GM12878 (cell line): ENCODE data around the gene AOAH. TPM values are rescaled to one million over a fixed set of nuclear protein-coding genes. Genes with fewer than 3 reads are reported as not detected.
A peak's percentile ranks its signal among the peaks of the same experiment; 100 is the strongest.

Experiments
- ATAC-seq: fragments of 200-7000 bp; cut with Tn5 transposase; 3 replicates; pipeline ENCODE4 v1.9.1; 2020; ENCODE audit warnings: mild to moderate bottlenecking, moderate library complexity
- BruUV-seq: library from RNA; stranded (reverse); fragments of 400-500 nt; replicated peaks from 2 replicates; lab custom pipeline; 2021; lab: Mats Ljungman, UMichigan
- CTCF ChIA-PET: fragments of 300-600 bp; sonication (Branson Sonifier 250); formaldehyde crosslinking; extraction: SDS; loops from one replicate; lab custom pipeline; 2021; ENCODE audit warnings: inconsistent platforms; lab: Yijun Ruan, JAX
- POLR2A ChIA-PET: fragments of 350-600 bp; formaldehyde crosslinking; extraction: SDS; loops from one replicate; lab custom pipeline; 2021; ENCODE audit warnings: inconsistent platforms; lab: Charles Lee
- RAD21 ChIA-PET: fragments of 300-600 bp; sonication (Branson Sonifier 250); formaldehyde crosslinking; loops from one replicate; lab custom pipeline; 2023; ENCODE audit warnings: antibody characterized with exemption; ENCODE audit not compliant: unreplicated experiment; lab: Charles Lee
- SMC1A ChIA-PET: fragments of 300-600 bp; sonication (Branson Sonifier 250); formaldehyde crosslinking; loops from one replicate; lab custom pipeline; 2023; ENCODE audit not compliant: unreplicated experiment, uncharacterized antibody; lab: Charles Lee
- DNase-seq: peaks from one replicate; pipeline ENCODE4 v3.0.0-alpha.2; 2011; ENCODE audit warnings: low read depth, low spot score
- FAIRE-seq: peaks from 3 replicates; lab custom pipeline; 2011; peaks lifted over from hg19 to GRCh38; lab: Jason Lieb, UNC
- H2AFZ ChIP-seq: 2 replicates; pipeline ENCODE4 v1.6.0; 2011; ENCODE audit warnings: low read depth, low read length, control low read depth; ENCODE audit not compliant: control insufficient read depth
- H3K27ac ChIP-seq: 2 replicates; pipeline ENCODE4 v1.5.1; 2011; ENCODE audit warnings: control low read depth; ENCODE audit not compliant: control insufficient read depth, insufficient read depth
- H3K27me3 ChIP-seq, 2 experiments: replicated peaks in 1 of 2; 2 replicates each; pipeline versions ENCODE4 v1.6.0 to v1.6.1; 2011; ENCODE audit warnings: low read length in 1 of 2; ENCODE audit not compliant: control insufficient read depth in 2 of 2, insufficient read depth in 2 of 2
- H3K36me3 ChIP-seq, 2 experiments: 2 replicates each; pipeline ENCODE4 v1.5.1; 2011; ENCODE audit warnings: low read length in 1 of 2; ENCODE audit not compliant: control insufficient read depth in 2 of 2, insufficient read depth in 2 of 2
- H3K4me1 ChIP-seq: 2 replicates; pipeline ENCODE4 v1.6.1; 2011; ENCODE audit warnings: mild to moderate bottlenecking, low read length, moderate library complexity, mixed read lengths; ENCODE audit not compliant: control insufficient read depth, insufficient read depth
- H3K4me2 ChIP-seq: 2 replicates; pipeline ENCODE4 v1.6.0; 2011; ENCODE audit warnings: control low read depth; ENCODE audit not compliant: control insufficient read depth, insufficient read depth
- H3K4me3 ChIP-seq: fragments of 200-600 bp; sonication (generic); 2 replicates; pipeline ENCODE4 v1.5.1; 2016
- H3K79me2 ChIP-seq: 2 replicates; pipeline ENCODE4 v1.6.0; 2011; ENCODE audit warnings: low read length; ENCODE audit not compliant: control insufficient read depth, insufficient read depth
- H3K9ac ChIP-seq: 2 replicates; pipeline ENCODE4 v1.8.0; 2011; ENCODE audit warnings: low read length, control low read depth, mixed read lengths; ENCODE audit not compliant: control insufficient read depth, insufficient read depth
- H3K9me3 ChIP-seq: replicated peaks from 3 replicates; pipeline ENCODE4 v1.5.1; 2011; ENCODE audit warnings: mild to moderate bottlenecking, low read length; ENCODE audit not compliant: control insufficient read depth, insufficient read depth
- H4K20me1 ChIP-seq: 2 replicates; pipeline ENCODE4 v1.6.0; 2011; ENCODE audit not compliant: control insufficient read depth, insufficient read depth
- BCLAF1 ChIP-seq: fragments of 450-650 bp; IDR thresholded peaks from 2 replicates; pipeline ENCODE4 v1.6.1; 2017; ENCODE audit warnings: antibody characterized with exemption, mild to moderate bottlenecking, moderate library complexity
- BMI1 ChIP-seq: fragments of 450-650 bp; IDR thresholded peaks from 2 replicates; pipeline ENCODE4 v1.6.1; 2016; ENCODE audit warnings: mild to moderate bottlenecking, moderate library complexity, borderline replicate concordance
- BRCA1 ChIP-seq: IDR thresholded peaks from 2 replicates; pipeline ENCODE4 v1.6.1; 2011; ENCODE audit warnings: low read depth, low read length, improper control_type of control experiment
- DPF2 ChIP-seq: fragments of 450-650 bp; IDR thresholded peaks from 2 replicates; pipeline ENCODE4 v1.6.1; 2017; ENCODE audit warnings: mild to moderate bottlenecking
- E2F4 ChIP-seq: IDR thresholded peaks from 2 replicates; pipeline ENCODE4 v1.6.1; 2012; ENCODE audit warnings: low read depth, low read length, improper control_type of control experiment
- ELK1 ChIP-seq: IDR thresholded peaks from 2 replicates; pipeline ENCODE4 v1.6.1; 2012; ENCODE audit warnings: low read depth, low read length, improper control_type of control experiment
- EZH2 ChIP-seq: IDR thresholded peaks from 2 replicates; pipeline ENCODE4 v1.6.1; 2012; ENCODE audit warnings: low read depth, mild to moderate bottlenecking, control low read depth, inconsistent platforms, low read length, borderline replicate concordance; ENCODE audit not compliant: control insufficient read depth
- IRF5 ChIP-seq: fragments of 450-650 bp; IDR thresholded peaks from 2 replicates; pipeline ENCODE4 v1.6.1; 2017; ENCODE audit warnings: borderline replicate concordance
- KAT2A ChIP-seq: conservative IDR thresholded peaks from 2 replicates; pipeline ENCODE4 v1.6.1; 2011; ENCODE audit warnings: low read depth, low read length; ENCODE audit not compliant: control insufficient read depth
- MTA2 ChIP-seq: fragments of 450-650 bp; IDR thresholded peaks from 2 replicates; pipeline ENCODE4 v1.6.1; 2016; ENCODE audit warnings: low read depth, mild to moderate bottlenecking, moderate library complexity
- NFIC ChIP-seq: IDR thresholded peaks from 2 replicates; pipeline ENCODE4 v1.6.1; 2012; ENCODE audit warnings: low read depth, mild to moderate bottlenecking, inconsistent platforms, low read length, moderate library complexity
- NFXL1 ChIP-seq: fragments of 450-650 bp; IDR thresholded peaks from 2 replicates; pipeline ENCODE4 v1.6.1; 2017; ENCODE audit warnings: antibody characterized with exemption, mild to moderate bottlenecking, borderline replicate concordance
- NR2F1 ChIP-seq: fragments of 450-650 bp; conservative IDR thresholded peaks from 2 replicates; pipeline ENCODE4 v1.6.1; 2017; ENCODE audit warnings: mild to moderate bottlenecking
- PKNOX1 ChIP-seq: fragments of 450-650 bp; IDR thresholded peaks from 2 replicates; pipeline ENCODE4 v1.6.1; 2016; ENCODE audit warnings: mild to moderate bottlenecking
- RELA ChIP-seq: fragments of 450-650 bp; IDR thresholded peaks from 2 replicates; pipeline ENCODE4 v1.8.0; 2014; ENCODE audit warnings: borderline replicate concordance; ENCODE audit not compliant: partially characterized antibody
- SP1 ChIP-seq: IDR thresholded peaks from one replicate; pipeline ENCODE4 v1.6.1; 2011; ENCODE audit warnings: low read depth, low read length
- SREBF2 ChIP-seq: IDR thresholded peaks from 2 replicates; pipeline ENCODE4 v1.6.1; 2012; ENCODE audit warnings: mild to moderate bottlenecking, low read length
- STAT3 ChIP-seq: IDR thresholded peaks from 2 replicates; pipeline ENCODE4 v1.6.1; 2011; ENCODE audit warnings: low read depth, low read length, improper control_type of control experiment
- WGBS: methylation state at CpG from one replicate; pipeline ENCODE4 v1.1.6; 2016; ENCODE audit warnings: low lambda C conversion rate; ENCODE audit not compliant: insufficient replicate concordance, insufficient coverage; ENCODE audit errors: missing lambda C conversion rate; 5-methylcytosine and 5-hydroxymethylcytosine counted together
- in situ Hi-C: fragments of 300-500 bp; cut with MboI; formaldehyde crosslinking; loops from 9 replicates; pipeline ENCODE4 v1.14.3; 2018; ENCODE audit warnings: mixed read lengths
- intact Hi-C: fragments of 100-400 bp; cut with micrococcal nuclease; formaldehyde crosslinking; loops from one replicate; pipeline ENCODE4 v1.14.2; 2022; ENCODE audit not compliant: unreplicated experiment
- polyA plus RNA-seq, 11 experiments: library from polyadenylated mRNA; depleted of rRNA in 4 of 11; unstranded in 6 of 11; stranded (reverse) in 5 of 11; fragments of >200 nt; fragmentation: Nextera tagmentation in 4 of 11; fragmentation: Illumina TruSeq in 1 of 11; extraction: Ambion mirVana in 4 of 11; extraction: Trizol in 1 of 11; gene quantifications; 1 replicate in 1 of 11; 2 replicates in 10 of 11; pipeline versions ENCODE4 v1.2.1 to v1.2.3, GENCODE V29; 2011 to 2016; ENCODE audit warnings: inconsistent platforms in 2 of 11, missing spikeins in 2 of 11, low read depth in 1 of 11
- total RNA-seq, 4 experiments: library from RNA; depleted of rRNA in 3 of 4; stranded (reverse); fragments of >200 nt in 3 of 4; fragmentation: Illumina TruSeq in 1 of 4; extraction: Trizol in 1 of 4; gene quantifications; 2 replicates each; pipeline versions ENCODE4 v1.2.1 to v1.2.3, GENCODE V29; 2013 to 2021

AOAH gene
- total and polyA plus RNA-seq, 10 of the 15 experiments (the other 5 are each of a cell fraction or from before 2014, with no cell fraction given), result 0.32 to 2.8 (median 1.4) TPM

- in situ Hi-C loops (no loop called here), intact Hi-C loops (loop anchor here (5.0 kb wide), 1 partner anchor 215 kb away; no protein-coding TSS in a partner anchor)
- RAD21 ChIA-PET, result no interaction called here
- FAIRE-seq (peak; percentile 87), ATAC-seq (peak; percentile 95; the same call in 2 of the 3 replicates), DNase-seq (no peak)
- POLR2A ChIA-PET, result no interaction called here
- Histone ChIP-seq H3K36me3 (no peaks in the 10 kb centered on the region), H2AFZ (no peak overlapping the region), H3K27me3 (no peaks in the 10 kb centered on the region), H3K9ac (no peak overlapping the region), H3K9me3 (peaks cover 2% of the 10 kb centered on the region; the same call in 2 of the 3 replicates), H4K20me1 (no peaks in the 10 kb centered on the region), H3K4me3 (no peak overlapping the region), H3K27ac (no peak overlapping the region), H3K79me2 (no peaks in the 10 kb centered on the region), H3K4me1 (peaks cover 11% of the 10 kb centered on the region), H3K4me2 (peak overlapping the region; percentile 31)
- no TSS peak for BruUV-seq
- CTCF ChIA-PET, result interaction anchor here (0.8 to 1.0 kb wide), 3 partner anchors 10 to 457 kb away, joined by 3 read pairs; no protein-coding TSS in a partner anchor
- 7% methylated on average over 6 of the region's 6 CpGs for WGBS
- SMC1A ChIA-PET, result interaction anchor here (0.8 to 3.0 kb wide), 2 partner anchors 10 to 23 kb away, joined by 3 to 9 read pairs; no protein-coding TSS in a partner anchor
- no peak for TF ChIP-seq NFXL1
- TF ChIP-seq RELA, result no peak
- TF ChIP-seq PKNOX1, result no peak
- no peak for TF ChIP-seq BRCA1
- TF ChIP-seq KAT2A, result no peak
- no peak for TF ChIP-seq EZH2
- TF ChIP-seq NR2F1, result 0 out of 2 replicates have a peak, but pooled peaks have one; percentile 27
- no peak for TF ChIP-seq SP1
- TF ChIP-seq IRF5, result no peak
- TF ChIP-seq MTA2, result no peak
- 0 out of 2 replicates have a peak, but pooled peaks have one; percentile 9 for TF ChIP-seq DPF2
- 0 out of 2 replicates have a peak, but pooled peaks have one; percentile 13 for TF ChIP-seq NFIC
- no peak for TF ChIP-seq BCLAF1
- TF ChIP-seq SREBF2, result no peak
- TF ChIP-seq ELK1, result no peak
- TF ChIP-seq BMI1, result no peak
- TF ChIP-seq STAT3, result no peak
- TF ChIP-seq E2F4, result no peak
These were observed 12.6 kb upstream of the AOAH start for GRCh38 chr7:36736899-36737211.
